SH-SY5Y (cell line): ENCODE measurements around the gene LTBP1.

Experiments
- GATA2 ChIP-seq: IDR thresholded peaks from 2 replicates; pipeline ENCODE4 v1.6.1; 2011; ENCODE audit warnings: mild to moderate bottlenecking, low read depth, low read length
- GATA3 ChIP-seq: IDR thresholded peaks from 2 replicates; pipeline ENCODE4 v1.6.1; 2011; ENCODE audit warnings: low read depth, mild to moderate bottlenecking, low read length, moderate library complexity

- TF ChIP-seq GATA2: no peak
- no peak for TF ChIP-seq GATA3
Observed at GRCh38 chr2:33342705-33343104, 396.0 kb downstream of the LTBP1 start.
